GM23248 (cell line): ENCODE results near the gene CHGA. TPM values are rescaled to one million over a fixed set of nuclear protein-coding genes. Genes with fewer than 3 reads are reported as not detected.

ENCODE experiments used
- DNase-seq: peaks from one replicate; pipeline ENCODE4 v3.0.0-alpha.2; 2015
- H2AFZ ChIP-seq: fragments of 200-600 bp; sonication (generic); 2 replicates; pipeline ENCODE4 v1.6.1; 2016; ENCODE audit warnings: antibody characterized with exemption
- H3F3A ChIP-seq: fragments of 200-600 bp; sonication (generic); 2 replicates; pipeline ENCODE4 v1.6.1; 2016; ENCODE audit warnings: mild to moderate bottlenecking, antibody characterized with exemption, mixed run types; ENCODE audit not compliant: insufficient read depth
- H3K27ac ChIP-seq: fragments of 200-600 bp; sonication (generic); 2 replicates; pipeline ENCODE4 v1.5.1; 2016; ENCODE audit warnings: mild to moderate bottlenecking
- H3K27me3 ChIP-seq: fragments of 200-600 bp; sonication (generic); replicated peaks from 2 replicates; pipeline ENCODE4 v1.6.1; 2016; ENCODE audit warnings: mild to moderate bottlenecking; ENCODE audit not compliant: insufficient read depth
- H3K36me3 ChIP-seq: fragments of 200-600 bp; sonication (generic); 2 replicates; pipeline ENCODE4 v1.6.1; 2016; ENCODE audit warnings: low read depth, mild to moderate bottlenecking
- H3K4me1 ChIP-seq: fragments of 200-600 bp; sonication (generic); 2 replicates; pipeline ENCODE4 v1.6.1; 2016; ENCODE audit warnings: mild to moderate bottlenecking; ENCODE audit not compliant: insufficient read depth
- H3K4me2 ChIP-seq: fragments of 200-600 bp; sonication (generic); one replicate; pipeline ENCODE4 v1.6.1; 2016; ENCODE audit warnings: mild to moderate bottlenecking; ENCODE audit not compliant: unreplicated experiment
- H3K4me3 ChIP-seq: fragments of 200-600 bp; sonication (generic); 2 replicates; pipeline ENCODE4 v1.5.1; 2016; ENCODE audit warnings: mild to moderate bottlenecking
- H3K79me2 ChIP-seq: fragments of 200-600 bp; sonication (generic); 2 replicates; pipeline ENCODE4 v1.6.1; 2016; ENCODE audit warnings: mild to moderate bottlenecking; ENCODE audit not compliant: insufficient read depth
- H3K9ac ChIP-seq: fragments of 200-600 bp; sonication (generic); 2 replicates; pipeline ENCODE4 v1.6.1; 2016; ENCODE audit warnings: mild to moderate bottlenecking
- H3K9me2 ChIP-seq: fragments of 200-600 bp; sonication (generic); 2 replicates; pipeline ENCODE4 v1.6.1; 2016; ENCODE audit warnings: mixed run types, mild to moderate bottlenecking, moderate library complexity; ENCODE audit not compliant: insufficient read depth
- H3K9me3 ChIP-seq: fragments of 200-600 bp; sonication (generic); one replicate; pipeline ENCODE4 v1.6.1; 2017; ENCODE audit warnings: low read depth
- H4K20me1 ChIP-seq: fragments of 200-600 bp; sonication (generic); 2 replicates; pipeline ENCODE4 v1.6.0; 2016; ENCODE audit not compliant: insufficient read depth
- EZH2 ChIP-seq: fragments of 200-600 bp; sonication (generic); IDR thresholded peaks from 2 replicates; pipeline ENCODE4 v1.6.1; 2018; ENCODE audit warnings: antibody characterized with exemption, mild to moderate bottlenecking; ENCODE audit not compliant: insufficient read depth, poor library complexity, severe bottlenecking
- EZH2phosphoT487 ChIP-seq: fragments of 200-600 bp; sonication (generic); IDR thresholded peaks from 2 replicates; pipeline ENCODE4 v1.6.1; 2018; ENCODE audit warnings: antibody characterized with exemption, moderate library complexity, mild to moderate bottlenecking, low read depth; ENCODE audit not compliant: insufficient read depth
- WGBS, 2 experiments: methylation state at CpG; one replicate each; pipeline ENCODE4 v1.1.6; 2015 to 2017; ENCODE audit warnings: low lambda C conversion rate in 2 of 2, low coverage in 1 of 2; ENCODE audit errors: missing lambda C conversion rate in 2 of 2; 5-methylcytosine and 5-hydroxymethylcytosine counted together
- in situ Hi-C: fragments of 300-500 bp; cut with MboI; formaldehyde crosslinking; loops from 2 replicates; pipeline ENCODE4 v1.15.0; 2020
- polyA plus RNA-seq: library from polyadenylated mRNA; unstranded; fragments of >200 nt; fragmentation: Nextera tagmentation; extraction: Ambion mirVana; gene quantifications from 2 replicates; pipeline ENCODE4 v1.2.1, GENCODE V29; 2016
- total RNA-seq: library from RNA; depleted of rRNA; stranded (reverse); fragments of >200 nt; shearing (Covaris generic); gene quantifications from 2 replicates; pipeline ENCODE4 v1.2.3, GENCODE V29; 2014

Gene CHGA
- total and polyA plus RNA-seq, 2 experiments from 2014 or later = not detected

- Histone ChIP-seq H4K20me1 (no peaks in the 10 kb centered on the region), H3K36me3 (no peaks in the 10 kb centered on the region), H3K9ac (no peak overlapping the region), H3K27ac (no peak overlapping the region), H3K4me3 (no peak overlapping the region), H3K79me2 (no peaks in the 10 kb centered on the region), H3F3A (no peaks in the 10 kb centered on the region), H3K4me2 (no peak overlapping the region), H3K4me1 (no peaks in the 10 kb centered on the region), H3K27me3 (no peaks in the 10 kb centered on the region), H3K9me3 (no peaks in the 10 kb centered on the region), H2AFZ (no peak overlapping the region), H3K9me2 (no peaks in the 10 kb centered on the region)
- 95 to 96% methylated on average over 9 to 12 of the region's 12 CpGs for WGBS, 2 experiments
- no peak for TF ChIP-seq EZH2
- no peak for TF ChIP-seq EZH2phosphoT487
- in situ Hi-C loops = no loop called here
- DNase-seq = no peak
Observed at GRCh38 chr14:92946847-92947545, 24.0 kb downstream of the CHGA start.

DNA sequence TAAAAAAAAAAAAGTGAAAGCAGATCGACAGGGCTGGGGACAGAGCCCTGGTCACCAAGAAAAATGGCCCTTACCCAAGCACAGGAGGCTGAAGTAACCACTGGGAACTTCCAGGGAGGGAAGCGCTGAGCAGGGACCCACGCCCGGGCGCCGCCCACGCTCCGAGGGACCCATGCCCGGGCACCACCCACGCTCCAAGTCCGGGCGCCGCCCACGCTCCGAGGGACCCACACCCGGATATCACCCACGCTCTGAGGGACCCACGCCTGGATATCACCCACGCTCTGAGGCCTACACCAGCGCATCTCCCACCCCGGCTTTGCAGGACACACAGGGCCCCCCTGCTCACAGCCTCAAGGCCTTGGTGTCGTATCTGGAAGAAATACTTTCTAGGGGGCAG, 25.7 kb downstream of the CHGA start:
- H3F3A ChIP-seq = no peaks in the 10 kb centered on the region
- no peak overlapping the region for H3K9ac ChIP-seq
- no peaks in the 10 kb centered on the region for H3K9me3 ChIP-seq
- no peak for DNase-seq
- no peaks in the 10 kb centered on the region for H3K9me2 ChIP-seq
- H3K4me3 ChIP-seq = no peak overlapping the region
- 85 to 90% methylated on average over 13 to 22 of the region's 22 CpGs for WGBS, 2 experiments
- H2AFZ ChIP-seq = no peak overlapping the region
- H3K27me3 ChIP-seq = no peaks in the 10 kb centered on the region
- no peak overlapping the region for H3K4me2 ChIP-seq
- no peaks in the 10 kb centered on the region for H3K36me3 ChIP-seq
- H3K79me2 ChIP-seq = no peaks in the 10 kb centered on the region
- no peaks in the 10 kb centered on the region for H4K20me1 ChIP-seq
- no peak for TF ChIP-seq EZH2phosphoT487
- no peak for TF ChIP-seq EZH2
- H3K4me1 ChIP-seq = no peaks in the 10 kb centered on the region
- no peak overlapping the region for H3K27ac ChIP-seq
- in situ Hi-C loops = no loop called here

DNA sequence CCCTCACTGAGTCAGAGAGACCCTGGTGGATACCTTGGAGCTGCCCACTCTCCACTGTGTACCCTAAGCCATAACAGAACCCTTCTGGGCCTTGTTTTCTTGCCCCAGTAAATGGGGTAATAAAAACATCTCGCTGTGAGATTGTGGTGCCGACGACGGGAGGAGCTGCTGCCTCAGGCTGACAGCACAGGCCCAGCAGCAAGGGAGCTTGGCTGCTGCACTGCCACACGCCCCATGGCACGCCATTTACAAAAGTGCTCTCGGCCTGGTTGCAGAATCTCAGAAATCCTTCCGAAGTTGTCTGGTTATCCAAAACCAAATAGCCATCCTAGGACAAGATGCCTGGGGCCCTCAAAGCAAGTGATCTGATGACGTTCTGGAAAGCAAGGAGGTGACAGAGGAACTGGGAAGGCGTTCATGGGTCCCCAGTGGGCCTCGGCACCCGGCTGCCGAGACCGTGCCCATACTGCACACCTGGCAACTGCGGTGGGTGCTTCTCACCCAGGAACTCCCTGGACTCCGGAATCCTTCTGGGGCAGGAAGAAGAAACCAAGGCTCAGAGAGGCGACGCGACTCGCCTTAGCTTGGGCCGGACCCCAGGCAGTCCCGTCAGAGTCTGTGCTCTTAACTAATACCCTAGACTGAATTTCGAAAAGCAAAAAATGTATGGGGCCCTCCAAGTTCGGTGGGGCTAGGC, 26.7 kb downstream of the CHGA start:
- no peak overlapping the region for H2AFZ ChIP-seq
- H3F3A ChIP-seq = no peaks in the 10 kb centered on the region
- H3K36me3 ChIP-seq = no peaks in the 10 kb centered on the region
- H3K79me2 ChIP-seq = no peaks in the 10 kb centered on the region
- H3K27ac ChIP-seq = no peak overlapping the region
- no peak for DNase-seq
- H3K4me3 ChIP-seq = no peak overlapping the region
- H3K4me2 ChIP-seq = no peak overlapping the region
- in situ Hi-C loops = loop anchor here (10.0 kb wide), 1 partner anchor 185 kb away; no protein-coding TSS in a partner anchor
- no peaks in the 10 kb centered on the region for H3K9me3 ChIP-seq
- H3K9ac ChIP-seq = no peak overlapping the region
- TF ChIP-seq EZH2phosphoT487 (no peak), EZH2 (no peak)
- H3K27me3 ChIP-seq = no peaks in the 10 kb centered on the region
- H3K9me2 ChIP-seq = no peaks in the 10 kb centered on the region
- H4K20me1 ChIP-seq = no peaks in the 10 kb centered on the region
- H3K4me1 ChIP-seq = no peaks in the 10 kb centered on the region
- 93 to 94% methylated on average over 24 of the region's 24 CpGs for WGBS, 2 experiments

GRCh38 chr14:92950193-92950540, 27.2 kb downstream of the CHGA start:
- in situ Hi-C loops = loop anchor here (10.0 kb wide), 1 partner anchor 185 kb away; no protein-coding TSS in a partner anchor
- no peak for DNase-seq
- no peak for TF ChIP-seq EZH2phosphoT487
- no peak for TF ChIP-seq EZH2
- no peaks in the 10 kb centered on the region for H3K27me3 ChIP-seq
- no peak overlapping the region for H3K27ac ChIP-seq
- H3K9ac ChIP-seq = no peak overlapping the region
- H3K79me2 ChIP-seq = no peaks in the 10 kb centered on the region
- 93 to 95% methylated on average over 7 of the region's 7 CpGs for WGBS, 2 experiments
- H3K9me2 ChIP-seq = no peaks in the 10 kb centered on the region
- H2AFZ ChIP-seq = no peak overlapping the region
- no peaks in the 10 kb centered on the region for H3K4me1 ChIP-seq
- no peaks in the 10 kb centered on the region for H4K20me1 ChIP-seq
- H3K4me3 ChIP-seq = no peak overlapping the region
- no peak overlapping the region for H3K4me2 ChIP-seq
- H3K36me3 ChIP-seq = no peaks in the 10 kb centered on the region
- H3K9me3 ChIP-seq = no peaks in the 10 kb centered on the region
- no peaks in the 10 kb centered on the region for H3F3A ChIP-seq
